PFSK-1 (cell line): Measurements from ENCODE around the gene TLE2.

Source experiments
- FOXP2 ChIP-seq: optimal IDR thresholded peaks from 2 replicates; pipeline ENCODE3; 2011; ENCODE audit warnings: borderline replicate concordance, control low read depth, inconsistent platforms; ENCODE audit not compliant: insufficient read depth; ENCODE audit errors: extremely low read length, extremely low read depth
- POLR2AphosphoS5 ChIP-seq: IDR thresholded peaks from 2 replicates; pipeline ENCODE4 v1.6.1; 2012; ENCODE audit warnings: low read depth, mild to moderate bottlenecking, control low read depth, low read length, moderate library complexity
- REST ChIP-seq, 2 experiments: IDR thresholded peaks; 2 replicates each; pipeline versions ENCODE4 v1.6.1 to v1.8.0; 2011 to 2012; ENCODE audit warnings: low read depth in 2 of 2, low read length in 2 of 2, control low read depth in 1 of 2, inconsistent platforms in 1 of 2, mild to moderate bottlenecking in 1 of 2, moderate library complexity in 1 of 2; ENCODE audit not compliant: insufficient read depth in 1 of 2
- SIN3A ChIP-seq: IDR thresholded peaks from 2 replicates; pipeline ENCODE4 v1.6.1; 2012; ENCODE audit warnings: mild to moderate bottlenecking, low read length, moderate library complexity, borderline replicate concordance; ENCODE audit not compliant: insufficient read depth
- TAF1 ChIP-seq: IDR thresholded peaks from 2 replicates; pipeline ENCODE4 v1.6.1; 2012; ENCODE audit warnings: low read length, control low read depth, borderline replicate concordance; ENCODE audit not compliant: insufficient read depth

Gene TLE2

GRCh38 chr19:2986951-2987524, 42.0 kb downstream of the TLE2 start:
- TF ChIP-seq SIN3A (no peak), REST (IDR thresholded peaks at IDR 0.05; ENCODE audit: insufficient read depth in 1 of 2, low read depth in 2 of 2, low read length in 2 of 2) (no peak)

GRCh38 chr19:2984215-2984528, 44.9 kb downstream of the TLE2 start:
- TF ChIP-seq FOXP2 = no peak
- TF ChIP-seq POLR2AphosphoS5 = no peak
- no peak for TF ChIP-seq REST (IDR thresholded peaks at IDR 0.05; ENCODE audit: insufficient read depth in 1 of 2, low read depth in 2 of 2, low read length in 2 of 2)
- TF ChIP-seq SIN3A = no peak
- no peak for TF ChIP-seq TAF1

GRCh38 chr19:2983351-2984214, 45.5 kb downstream of the TLE2 start:
- TF ChIP-seq REST (IDR thresholded peaks at IDR 0.05; ENCODE audit: insufficient read depth in 1 of 2, low read depth in 2 of 2, low read length in 2 of 2) (no peak), TAF1 (no peak)

GRCh38 chr19:2982983-2983350, 46.1 kb downstream of the TLE2 start:
- TF ChIP-seq FOXP2 (no peak), REST (IDR thresholded peaks at IDR 0.05; ENCODE audit: insufficient read depth in 1 of 2, low read depth in 2 of 2, low read length in 2 of 2) (no peak), TAF1 (no peak), SIN3A (no peak), POLR2AphosphoS5 (no peak)

- TF ChIP-seq REST (IDR thresholded peaks at IDR 0.05; ENCODE audit: insufficient read depth in 1 of 2, low read depth in 2 of 2, low read length in 2 of 2) (no peak), POLR2AphosphoS5 (no peak), FOXP2 (no peak), TAF1 (no peak), SIN3A (no peak)
These were observed 46.5 kb downstream of the TLE2 start for GRCh38 chr19:2982561-2982960.
